HepG2 (cell line): Measurements from ENCODE around the gene LIMK2. TPM values are rescaled to one million over a fixed set of nuclear protein-coding genes. Genes with fewer than 3 reads are reported as not detected.

ENCODE experiments used
- ATAC-seq: fragments of 200-7000 bp; cut with Tn5 transposase; 3 replicates; pipeline ENCODE4 v1.9.1; 2020; ENCODE audit warnings: mild to moderate bottlenecking, moderate library complexity
- BruUV-seq: library from RNA; stranded (reverse); fragments of 400-500 nt; replicated peaks from 2 replicates; lab custom pipeline; 2021; lab: Mats Ljungman, UMichigan
- CTCF ChIA-PET: fragments of 300-600 bp; formaldehyde crosslinking; extraction: SDS; loops from one replicate; lab custom pipeline; 2021; ENCODE audit warnings: low total read pairs, inconsistent platforms, low intra/inter-chr PET ratio; lab: Yijun Ruan, JAX
- POLR2A ChIA-PET: fragments of 350-600 bp; sonication (Branson Sonifier 250); formaldehyde crosslinking; loops from one replicate; lab custom pipeline; 2020; ENCODE audit warnings: antibody characterized with exemption, inconsistent platforms; lab: Yijun Ruan, JAX
- DNase-seq: peaks from one replicate; pipeline ENCODE4 v3.0.0-alpha.2; 2015; ENCODE audit warnings: low spot score
- FAIRE-seq: peaks from 3 replicates; lab custom pipeline; 2011; peaks lifted over from hg19 to GRCh38; lab: Jason Lieb, UNC
- H2AFZ ChIP-seq: one replicate; pipeline ENCODE4 v1.6.1; 2011; ENCODE audit warnings: low read length, inconsistent platforms
- H3K27ac ChIP-seq: fragments of 300-600 bp; 3 replicates; pipeline ENCODE4 v1.8.0; 2011; ENCODE audit warnings: mixed run types, mild to moderate bottlenecking, mixed read lengths, low read length, inconsistent platforms; ENCODE audit not compliant: insufficient read depth; ENCODE audit errors: extremely low read length
- H3K27me3 ChIP-seq, 2 experiments: fragments of 200-600 bp in 1 of 2; 2 replicates in 1 of 2; 3 replicates in 1 of 2; pipeline versions ENCODE4 v1.6.0 to v1.8.0; 2011; ENCODE audit warnings: low read length in 2 of 2, mild to moderate bottlenecking in 2 of 2, moderate library complexity in 2 of 2, inconsistent platforms in 1 of 2; ENCODE audit not compliant: insufficient read depth in 2 of 2, control insufficient read depth in 1 of 2
- H3K36me3 ChIP-seq, 2 experiments: fragments of 200-600 bp in 1 of 2; replicated peaks in 1 of 2; 2 replicates in 1 of 2; 3 replicates in 1 of 2; pipeline versions ENCODE4 v1.5.1 to v1.8.0; 2011; ENCODE audit warnings: low read length in 2 of 2, inconsistent platforms in 1 of 2; ENCODE audit not compliant: insufficient read depth in 2 of 2, control insufficient read depth in 1 of 2
- H3K4me1 ChIP-seq: 2 replicates; pipeline ENCODE4 v1.5.1; 2012; ENCODE audit warnings: low read length, inconsistent platforms; ENCODE audit not compliant: insufficient read depth
- H3K4me2 ChIP-seq: 2 replicates; pipeline ENCODE4 v1.6.0; 2011; ENCODE audit warnings: low read depth, low read length, inconsistent platforms
- H3K4me3 ChIP-seq, 3 experiments: fragments of 200-600 bp in 1 of 3; sonication (generic), shearing (Covaris generic) in 1 of 3; replicated peaks in 1 of 3; 2 replicates each; pipeline ENCODE4 v1.5.1; 2011 to 2016; ENCODE audit warnings: low read length in 3 of 3, inconsistent platforms in 2 of 3, low read depth in 2 of 3, mild to moderate bottlenecking in 2 of 3, control low read depth in 1 of 3, mixed read lengths in 1 of 3; ENCODE audit not compliant: insufficient read depth in 1 of 3
- H3K79me2 ChIP-seq: one replicate; pipeline ENCODE4 v1.6.1; 2011; ENCODE audit warnings: low read length, inconsistent platforms; ENCODE audit not compliant: insufficient read depth
- H3K9ac ChIP-seq: 2 replicates; pipeline ENCODE4 v1.6.0; 2011; ENCODE audit warnings: mild to moderate bottlenecking, low read depth, low read length, inconsistent platforms; ENCODE audit not compliant: insufficient read depth
- H3K9me3 ChIP-seq: 2 replicates; pipeline ENCODE4 v1.5.1; 2012; ENCODE audit warnings: mild to moderate bottlenecking, low read length
- H4K20me1 ChIP-seq: 2 replicates; pipeline ENCODE4 v1.6.0; 2011; ENCODE audit warnings: inconsistent platforms, mild to moderate bottlenecking, low read length, moderate library complexity; ENCODE audit not compliant: insufficient read depth
- AGO1 ChIP-seq: fragments of 200-400 bp; formaldehyde crosslinking; IDR thresholded peaks from 2 replicates; pipeline ENCODE4 v1.6.1; 2017; ENCODE audit warnings: mild to moderate bottlenecking, low read depth, low read length, moderate library complexity; ENCODE audit not compliant: poor library complexity, severe bottlenecking
- AGO2 ChIP-seq: fragments of 200-400 bp; formaldehyde crosslinking; optimal IDR thresholded peaks from 2 replicates; pipeline ENCODE3; 2017; ENCODE audit warnings: mild to moderate bottlenecking, low read depth, low read length, moderate library complexity
- CAMTA2 ChIP-seq: sonication (generic); formaldehyde crosslinking; IDR thresholded peaks from 2 replicates; pipeline ENCODE4 v1.4.0; 2020; ENCODE audit warnings: mild to moderate bottlenecking, missing genetic modification reagents, borderline replicate concordance
- RFX1 ChIP-seq: fragments of 450-650 bp; IDR thresholded peaks from 2 replicates; pipeline ENCODE4 v1.6.1; 2017
- SAP130 ChIP-seq: IDR thresholded peaks from 2 replicates; pipeline ENCODE4 v1.6.1; 2016; ENCODE audit warnings: low read depth
- TCF7 ChIP-seq: sonication (generic); IDR thresholded peaks from 2 replicates; pipeline ENCODE4 v1.6.1; 2016; ENCODE audit warnings: antibody characterized with exemption, low read depth
- TEAD3 ChIP-seq: optimal IDR thresholded peaks from 2 replicates; pipeline ENCODE3; 2016; ENCODE audit warnings: borderline replicate concordance
- XBP1 ChIP-seq: sonication (generic); formaldehyde crosslinking; IDR thresholded peaks from 2 replicates; pipeline ENCODE4 v1.5.0; 2020; ENCODE audit warnings: missing genetic modification reagents
- ZFP82 ChIP-seq: sonication (generic); formaldehyde crosslinking; IDR thresholded peaks from 2 replicates; pipeline ENCODE4 v1.5.1; 2020; ENCODE audit warnings: mild to moderate bottlenecking, missing genetic modification reagents, borderline replicate concordance
- ZNF260 ChIP-seq: sonication (generic); formaldehyde crosslinking; IDR thresholded peaks from 2 replicates; pipeline ENCODE4 v1.4.0; 2020; ENCODE audit warnings: missing genetic modification reagents, low read depth, mild to moderate bottlenecking, borderline replicate concordance
- ZNF263 ChIP-seq: sonication (generic); formaldehyde crosslinking; IDR thresholded peaks from 2 replicates; pipeline ENCODE4 v1.4.0; 2020; ENCODE audit warnings: missing genetic modification reagents
- ZNF280B ChIP-seq: sonication (generic); formaldehyde crosslinking; IDR thresholded peaks from 2 replicates; pipeline ENCODE4 v1.5.0; 2020; ENCODE audit warnings: missing genetic modification reagents, mild to moderate bottlenecking, borderline replicate concordance
- ZNF512B ChIP-seq: sonication (generic); formaldehyde crosslinking; IDR thresholded peaks from 2 replicates; pipeline ENCODE4 v1.5.1; 2020; ENCODE audit warnings: missing genetic modification reagents, mild to moderate bottlenecking, borderline replicate concordance
- WGBS: methylation state at CpG from one replicate; pipeline ENCODE4 v1.1.6; 2017; ENCODE audit warnings: low lambda C conversion rate; 5-methylcytosine and 5-hydroxymethylcytosine counted together
- in situ Hi-C: cut with HindIII; loops from 2 replicates; pipeline ENCODE4 v1.10.0; 2017; ENCODE audit warnings: low pct_unique_long_range_greater_than_20kb; ENCODE audit not compliant: extremely low pct_ligation_motif_present
- intact Hi-C: fragments of 100-400 bp; cut with micrococcal nuclease; formaldehyde crosslinking; loops from one replicate; pipeline ENCODE4 v1.10.0; 2022; ENCODE audit not compliant: unreplicated experiment
- polyA plus RNA-seq, 8 experiments: library from polyadenylated mRNA; depleted of rRNA in 3 of 8; stranded (reverse) in 7 of 8; unstranded in 1 of 8; fragments of >200 nt; fragmentation: Illumina TruSeq in 4 of 8; extraction: Trizol in 4 of 8; gene quantifications; 2 replicates each; pipeline versions ENCODE4 v1.2.1 to v1.2.3, GENCODE V29; 2011 to 2016; ENCODE audit warnings: low read depth in 4 of 8, missing spikeins in 1 of 8, mixed read lengths in 1 of 8; ENCODE audit not compliant: insufficient read depth in 1 of 8
- total RNA-seq, 5 experiments: library from RNA; depleted of rRNA; stranded (reverse); fragments of >200 nt; fragmentation: Illumina TruSeq; extraction: Trizol; gene quantifications; 2 replicates each; pipeline ENCODE4 v1.2.3, GENCODE V29; 2016; ENCODE audit warnings: low read depth in 1 of 5

Gene LIMK2
- total and polyA plus RNA-seq, 2 of the 13 experiments (the other 11 are each of a cell fraction or from before 2014, with no cell fraction given) = 20.9 to 29.8 TPM

DNA sequence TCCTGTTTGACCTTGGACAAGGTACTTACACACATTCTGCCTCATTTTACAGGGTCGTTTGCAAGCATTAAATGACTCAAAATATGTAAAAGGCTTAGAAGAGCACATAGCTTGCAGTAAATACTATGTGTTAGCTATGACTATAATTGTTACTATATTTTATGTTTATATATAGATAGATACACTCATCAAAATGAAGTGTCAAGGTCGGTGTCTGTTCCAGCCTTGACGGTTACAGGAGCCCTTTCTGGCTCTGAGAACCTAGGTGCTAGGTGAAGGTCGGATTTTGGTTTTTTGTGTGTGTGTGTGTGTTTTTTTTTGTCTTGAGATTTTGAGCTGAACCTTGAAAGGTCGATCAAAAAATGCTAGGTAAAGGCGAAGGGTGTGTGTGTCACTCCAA, 24.5 kb upstream of the LIMK2 start:
- Histone ChIP-seq H3K4me2 (no peak overlapping the region), H3K9me3 (no peaks in the 10 kb centered on the region), H3K36me3 (peaks cover 2 to 39% of the 10 kb centered on the region in 2 experiments; a peak in 4 of 5 replicates), H3K79me2 (peaks cover 3% of the 10 kb centered on the region), H3K9ac (no peak overlapping the region), H2AFZ (no peak overlapping the region), H3K4me1 (no peaks in the 10 kb centered on the region), H3K4me3 (no peak overlapping the region), H4K20me1 (no peaks in the 10 kb centered on the region), H3K27me3 (no peaks in the 10 kb centered on the region), H3K27ac (no peak overlapping the region)
- 91% methylated on average over 6 of the region's 6 CpGs for WGBS
- in situ Hi-C loops (no loop called here), intact Hi-C loops (no loop called here)
- FAIRE-seq (no peak), DNase-seq (no peak), ATAC-seq (no peak)
- TF ChIP-seq SAP130 = no peak
- TF ChIP-seq ZNF512B (CRISPR knock-in tag) = no peak
- TF ChIP-seq AGO1 = no peak
- no peak for TF ChIP-seq ZNF280B (CRISPR knock-in tag)
- no peak for TF ChIP-seq TEAD3
- TF ChIP-seq AGO2 = no peak
- TF ChIP-seq XBP1 (CRISPR knock-in tag) = no peak
- TF ChIP-seq ZFP82 (CRISPR knock-in tag) = no peak
- TF ChIP-seq TCF7 = no peak
- no peak for TF ChIP-seq ZNF263 (CRISPR knock-in tag)
- TF ChIP-seq RFX1 = no peak
- no peak for TF ChIP-seq CAMTA2
- no peak for TF ChIP-seq ZNF260 (CRISPR knock-in tag)
- ChIA-PET POLR2A (no interaction called here), CTCF (no interaction called here)
- BruUV-seq = no TSS peak
